GDM1 (cell line): ENCODE measurements around the gene PREX1.
"Not testable (repeated sequence)": the region's sequence is repeated elsewhere in the genome, so short reads cannot be mapped to it uniquely, and the experiment has no call there.

Experiments used
- DNase-seq: peaks from one replicate; lab custom pipeline; 2025; lab: John Stamatoyannopoulos, UW

The PREX1 gene

DNA sequence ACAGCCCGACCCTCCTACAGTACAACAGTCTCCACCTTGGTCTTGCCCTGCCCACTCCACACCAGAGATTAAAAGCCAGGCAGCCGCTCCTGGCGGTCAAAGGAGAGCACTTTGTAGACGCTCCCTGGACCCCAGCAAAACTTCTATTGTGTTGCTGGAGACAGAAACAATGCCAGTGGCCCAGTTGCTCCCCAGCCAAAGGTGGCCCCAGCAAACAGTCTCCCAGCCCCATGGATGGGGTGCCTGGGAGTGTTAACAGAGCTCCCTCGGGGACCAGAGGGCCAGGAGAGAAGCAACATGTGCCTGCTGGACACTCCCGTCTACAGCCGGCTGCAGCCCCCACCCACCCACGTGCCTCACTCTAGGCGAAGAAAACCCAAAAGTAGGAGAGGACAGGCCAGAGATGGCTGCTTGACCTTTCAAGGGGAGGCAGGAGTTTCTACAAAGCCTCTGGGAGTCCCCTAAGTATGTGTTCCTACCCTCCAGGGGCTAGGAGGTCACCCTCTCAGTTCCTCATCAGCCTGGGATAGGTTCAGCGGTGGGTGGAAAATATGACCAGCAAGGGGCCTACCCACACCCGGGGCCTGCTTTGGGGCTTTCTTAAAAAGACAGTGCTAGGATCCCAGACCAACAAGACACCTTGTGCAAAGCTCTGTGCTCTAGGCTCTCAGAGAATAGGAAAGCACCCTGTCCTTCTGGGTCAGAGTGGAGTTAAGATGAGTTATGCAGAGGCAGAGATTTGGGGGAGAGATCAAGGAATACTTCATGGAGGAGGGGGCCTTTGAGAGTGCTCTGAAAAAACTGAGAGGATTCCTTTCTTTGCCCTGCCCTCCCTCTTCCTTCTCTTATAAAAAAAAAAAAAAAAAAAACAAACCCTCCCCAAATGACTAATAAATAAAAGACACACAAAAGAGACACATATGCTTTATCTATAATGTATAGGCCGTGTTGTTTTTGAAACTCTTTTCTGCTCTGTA, 19.0 kb upstream of the PREX1 start:
- no peak for DNase-seq

DNA sequence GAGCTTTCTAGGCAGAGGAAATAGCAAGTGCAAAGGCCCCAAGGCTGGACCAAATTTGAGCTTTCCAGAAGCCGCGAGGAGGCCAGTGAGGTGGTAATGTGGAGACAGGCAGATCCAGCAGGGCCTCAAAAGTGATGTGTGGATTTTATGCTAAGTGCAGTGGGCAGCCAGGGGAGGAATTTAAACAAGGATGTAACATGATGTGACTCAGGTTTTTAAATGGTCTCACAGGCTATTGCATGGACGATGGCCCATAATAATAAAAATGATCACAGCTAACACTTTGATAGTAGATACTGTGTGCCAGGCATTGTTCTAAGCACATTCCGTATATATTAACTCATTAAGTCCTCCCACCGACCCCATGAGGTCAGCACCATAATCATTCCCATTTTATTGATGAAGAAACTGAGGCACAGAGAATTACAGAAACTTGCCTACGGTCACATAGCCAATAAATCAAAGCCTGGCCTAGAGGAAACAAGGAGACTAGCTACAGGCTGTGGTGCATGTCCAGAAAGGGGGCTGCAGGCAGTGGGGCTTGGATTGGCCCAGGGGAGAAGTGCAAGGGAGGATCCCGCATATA, 18.0 kb upstream of the PREX1 start:
- DNase-seq = no peak

GRCh38 chr20:48844996-48845395, 17.2 kb upstream of the PREX1 start:
- DNase-seq = no peak

DNA sequence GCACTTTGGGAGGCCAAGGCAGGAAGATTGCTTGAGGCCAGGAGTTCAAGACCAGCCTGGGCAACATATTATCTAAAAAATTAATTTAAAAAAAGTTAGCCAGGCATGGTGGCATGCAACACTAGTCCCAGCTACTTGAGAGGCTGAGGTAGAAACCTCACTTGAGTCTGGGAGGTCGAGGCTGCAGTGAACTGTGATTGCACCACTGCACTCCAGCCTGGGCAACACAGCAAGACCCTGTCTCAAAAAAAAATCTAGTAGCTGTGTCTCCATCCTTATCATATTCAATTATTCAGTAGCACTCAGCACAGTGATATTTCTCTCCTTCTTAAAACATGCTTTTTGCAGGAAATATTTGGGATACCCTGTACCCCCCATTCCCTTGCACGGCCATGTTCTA, 16.1 kb upstream of the PREX1 start:
- not testable (repeated sequence) for DNase-seq

GRCh38 chr20:48843057-48843806, 15.4 kb upstream of the PREX1 start:
- DNase-seq = no peak

DNA sequence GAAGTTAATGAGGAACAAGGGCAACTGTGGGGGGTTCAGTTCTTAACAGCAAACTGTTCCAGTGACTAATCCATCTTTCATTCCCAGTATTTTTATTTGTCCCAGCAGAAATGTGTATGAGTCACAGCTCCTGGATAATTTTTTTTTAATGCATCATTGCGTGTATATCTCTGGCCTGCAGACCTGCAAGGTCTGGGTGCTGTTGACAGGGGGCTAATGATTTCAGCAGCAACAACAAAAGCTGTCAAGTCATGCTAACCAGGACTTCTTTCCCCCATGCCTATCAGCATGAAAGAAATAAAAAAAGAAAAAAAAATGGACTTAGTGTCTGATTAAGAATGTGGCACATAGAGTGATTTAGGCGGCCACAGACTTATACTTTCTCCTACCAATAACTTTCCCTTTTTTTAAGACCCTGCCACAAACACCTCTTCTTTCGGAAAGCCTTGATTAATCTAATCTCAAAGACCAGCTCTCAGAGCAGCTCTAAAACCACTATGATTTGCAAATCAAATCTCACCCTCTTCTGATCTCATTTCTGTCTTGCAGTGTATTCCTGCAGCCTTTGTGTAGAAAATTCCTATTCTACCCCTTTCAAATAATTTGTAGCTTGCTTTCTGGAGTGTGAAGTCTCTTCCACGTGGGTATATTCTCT, 14.2 kb upstream of the PREX1 start:
- DNase-seq = no peak

DNA sequence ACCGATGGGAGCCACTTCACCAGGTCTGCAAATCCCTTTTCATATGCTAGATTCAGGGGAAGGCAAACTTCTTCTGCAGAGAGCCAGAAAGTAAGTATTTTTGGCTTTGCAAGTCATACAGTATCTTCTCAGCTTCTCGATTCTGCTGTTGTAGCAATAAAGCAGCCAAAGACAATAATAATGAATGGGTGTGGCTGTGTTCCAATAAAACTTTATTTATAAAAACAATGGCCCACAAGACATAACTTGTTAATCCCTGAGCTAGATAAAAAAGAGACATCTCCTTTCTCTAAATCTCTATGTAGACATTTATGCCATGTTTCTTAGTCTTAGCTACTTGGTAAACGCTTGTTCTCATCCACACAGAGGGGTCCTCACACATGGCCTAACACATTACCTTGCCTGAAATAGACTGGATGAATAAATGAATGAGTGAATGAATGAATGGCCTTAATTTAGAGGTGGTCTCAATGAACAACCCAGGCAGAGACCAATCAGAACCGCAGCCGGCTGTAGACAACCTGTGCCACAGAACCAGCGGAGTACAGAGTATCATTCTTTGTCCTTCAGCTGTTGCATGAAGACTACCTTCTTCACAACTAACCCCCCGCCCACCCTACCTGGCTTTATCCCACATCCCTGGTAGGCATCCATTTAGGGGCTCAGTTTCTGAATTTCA, 13.5 kb upstream of the PREX1 start:
- no peak for DNase-seq

DNA sequence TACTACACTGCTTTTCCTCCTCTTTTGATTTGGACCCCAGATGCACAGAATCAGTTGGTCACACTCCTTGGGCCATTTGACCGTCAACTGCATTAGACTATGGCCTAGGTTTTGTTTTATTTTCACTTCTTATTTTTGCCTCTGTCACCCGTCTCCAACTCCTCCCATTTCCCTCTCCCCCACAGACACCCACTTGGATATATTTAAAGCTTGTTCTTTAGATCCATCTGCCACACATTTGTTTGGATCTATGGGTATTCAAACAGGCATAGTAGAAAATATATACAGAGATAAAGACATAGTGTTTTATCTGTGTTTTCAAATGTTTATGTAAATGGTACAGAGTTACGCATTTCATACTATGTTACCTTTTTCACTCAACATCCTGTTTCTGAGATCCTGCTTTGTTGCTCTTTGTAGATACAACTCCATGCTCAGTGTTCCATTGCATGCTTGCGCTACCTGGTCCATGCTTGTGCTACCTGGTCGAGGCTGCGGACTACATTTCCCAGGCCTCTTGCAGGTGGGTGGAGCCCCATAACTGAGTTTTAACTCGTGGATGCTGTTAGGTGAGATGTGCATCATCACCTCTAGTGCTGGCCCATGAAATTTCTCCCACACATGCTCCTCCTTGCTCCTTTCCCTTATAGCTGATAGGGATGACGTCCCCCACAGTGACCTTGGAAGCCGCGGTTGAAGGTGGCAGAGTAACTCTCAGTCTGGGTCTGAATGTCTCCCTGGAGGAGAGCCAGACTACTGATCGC, 11.5 kb upstream of the PREX1 start:
- no peak for DNase-seq

DNA sequence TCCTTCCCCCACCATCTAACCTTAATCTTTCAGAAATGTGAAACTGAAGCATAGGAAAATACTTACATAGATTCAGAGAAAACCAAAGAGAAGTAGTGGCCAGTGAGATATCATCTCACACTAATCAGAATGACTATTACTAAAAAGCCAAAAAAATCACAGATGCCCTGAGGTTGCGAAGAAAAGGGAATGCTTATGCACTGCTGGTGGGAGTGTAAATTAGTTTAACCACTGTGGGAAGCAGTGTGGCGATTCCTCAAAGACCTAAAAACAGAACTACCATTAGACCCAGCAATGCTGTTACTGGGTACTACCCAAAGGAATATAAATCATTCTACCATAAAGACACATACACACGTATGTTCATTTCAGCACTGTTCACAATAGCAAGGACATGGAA, 9.2 kb upstream of the PREX1 start:
- no peak for DNase-seq

DNA sequence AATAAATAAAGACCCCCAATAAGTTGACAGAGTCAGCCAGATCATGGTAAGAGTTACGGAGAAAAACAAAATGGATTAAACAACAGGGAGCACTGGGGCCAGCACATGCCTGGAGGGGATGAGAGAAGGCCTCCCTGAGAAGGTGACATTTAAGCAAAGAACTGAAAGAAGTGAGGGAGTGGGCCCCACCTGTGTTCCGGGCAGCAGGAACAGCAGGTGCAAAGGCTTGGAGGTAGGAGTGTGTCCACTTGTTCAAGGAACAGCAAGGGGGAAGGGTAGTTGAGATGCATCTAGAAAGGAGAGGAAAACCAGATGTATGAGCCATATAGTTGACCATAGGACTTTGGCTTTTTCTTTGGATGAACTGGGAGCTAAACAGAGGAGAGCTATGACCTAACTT, 7.6 kb upstream of the PREX1 start:
- no peak for DNase-seq

DNA sequence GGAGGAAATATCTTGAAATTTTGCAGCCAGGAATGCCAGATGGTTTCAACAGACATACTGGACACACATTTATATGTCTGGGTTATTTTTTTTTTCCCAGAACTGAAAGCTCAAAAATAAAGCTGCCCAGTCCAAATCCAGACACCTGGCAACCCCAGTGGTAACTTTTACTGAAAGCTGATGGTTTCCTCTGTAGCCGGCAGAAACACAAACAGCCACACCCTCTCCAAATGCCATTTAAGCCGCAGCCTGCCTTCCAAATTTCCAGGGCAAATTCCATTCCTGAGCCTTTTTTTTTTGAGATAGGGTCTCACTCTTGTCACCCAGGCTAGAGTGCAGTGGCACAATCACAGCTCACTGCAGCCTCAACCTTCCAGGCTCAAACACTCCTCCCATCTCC, 6.5 kb upstream of the PREX1 start:
- DNase-seq = no peak

DNA sequence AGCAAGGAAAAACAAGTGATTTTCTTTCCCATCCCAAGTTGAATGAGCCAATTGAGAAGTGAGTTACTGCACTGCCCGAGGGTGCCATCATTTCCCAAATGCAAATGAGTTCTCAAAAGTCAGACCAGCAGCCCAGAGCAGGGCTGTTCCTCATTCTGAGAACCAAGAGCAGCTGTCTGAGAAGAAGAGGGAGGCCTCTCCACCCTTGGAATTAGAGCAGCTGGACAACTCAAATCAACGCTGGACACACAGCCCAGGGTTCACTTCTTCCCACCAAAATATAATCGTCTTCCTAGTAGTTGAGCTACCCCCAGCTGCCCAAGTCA, 4.6 kb upstream of the PREX1 start:
- no peak for DNase-seq

GRCh38 chr20:48831718-48832404, 4.1 kb upstream of the PREX1 start:
- DNase-seq = no peak

DNA sequence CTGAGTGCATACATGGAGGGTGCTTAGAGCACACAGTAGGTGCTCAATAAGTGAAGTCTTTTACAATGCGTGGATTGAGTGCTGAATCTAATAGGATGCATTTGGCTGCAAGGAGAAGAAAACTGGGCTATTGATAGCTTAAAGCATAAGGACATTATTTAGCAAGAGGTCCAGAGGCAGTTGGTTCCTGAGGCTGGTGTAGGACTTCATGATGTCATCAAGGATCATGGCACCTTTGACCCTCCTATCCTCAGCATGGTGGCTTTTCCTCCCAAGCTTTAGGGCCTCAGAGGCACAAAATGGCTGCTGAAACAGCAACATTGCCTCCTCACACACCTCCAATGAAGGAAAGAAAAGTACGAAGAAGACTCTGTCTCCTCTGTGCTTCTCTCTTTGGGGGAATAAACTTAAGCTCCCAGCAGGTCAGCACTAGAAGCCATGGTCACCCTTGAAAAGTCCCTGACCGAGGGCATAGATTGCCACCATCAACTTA, 3.1 kb upstream of the PREX1 start:
- no peak for DNase-seq

DNA sequence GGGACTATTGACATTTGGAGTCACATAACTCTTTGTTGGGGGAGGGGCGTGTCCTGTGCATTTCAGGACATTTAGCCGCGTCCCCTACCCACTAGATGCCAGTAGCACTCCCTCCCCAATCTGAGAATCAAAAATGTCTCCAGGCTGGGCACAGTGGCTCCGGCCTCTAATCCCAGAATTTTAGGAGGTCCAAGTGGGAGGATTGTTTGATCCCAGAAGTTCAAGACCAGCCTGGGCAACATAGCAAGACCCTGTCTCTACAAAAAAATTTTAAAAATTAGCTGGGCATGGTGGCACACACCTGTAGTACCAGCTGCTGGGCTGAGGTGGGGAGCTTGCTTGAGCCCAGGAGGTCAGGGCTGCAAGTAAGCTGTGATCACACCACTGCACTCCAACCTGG, 2.1 kb upstream of the PREX1 start:
- no peak for DNase-seq

DNA sequence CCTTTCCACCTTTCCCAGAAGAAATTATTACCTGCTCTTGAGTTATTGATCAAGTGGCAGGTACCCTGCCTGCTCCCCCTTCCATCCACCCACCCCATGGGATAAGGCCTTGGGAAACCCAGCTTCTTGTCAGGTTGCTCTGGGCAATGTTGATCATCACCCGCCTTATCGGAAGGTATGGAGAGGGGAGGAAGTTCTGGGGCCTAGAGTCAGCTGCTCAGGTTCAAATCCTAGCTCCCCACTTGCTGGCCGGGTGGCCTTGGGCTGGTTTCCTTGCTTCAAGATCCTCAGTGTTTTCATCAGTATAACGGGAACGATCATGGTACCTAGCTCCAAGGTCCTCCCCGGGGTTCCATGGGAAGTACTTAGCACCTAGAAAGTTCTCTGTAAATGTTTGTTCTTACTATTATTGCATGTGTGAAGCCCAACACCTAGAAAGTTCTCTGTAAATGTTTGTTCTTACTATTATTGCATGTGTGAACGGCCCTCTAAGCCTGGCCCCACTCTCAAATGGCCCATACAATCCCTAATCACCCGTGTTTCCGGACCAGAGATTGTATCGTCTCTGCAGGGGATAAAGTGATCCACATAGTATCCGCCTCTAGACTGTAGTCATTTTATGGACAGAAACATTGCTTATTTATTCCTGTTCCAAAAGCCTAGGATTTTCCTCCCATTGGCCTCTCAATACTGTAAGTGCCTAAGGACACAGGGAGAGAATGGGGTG, 1.1 kb upstream of the PREX1 start:
- no peak for DNase-seq

- DNase-seq = no peak
Observed at GRCh38 chr20:48826883-48827771, 672 bp downstream of the PREX1 start.

DNA sequence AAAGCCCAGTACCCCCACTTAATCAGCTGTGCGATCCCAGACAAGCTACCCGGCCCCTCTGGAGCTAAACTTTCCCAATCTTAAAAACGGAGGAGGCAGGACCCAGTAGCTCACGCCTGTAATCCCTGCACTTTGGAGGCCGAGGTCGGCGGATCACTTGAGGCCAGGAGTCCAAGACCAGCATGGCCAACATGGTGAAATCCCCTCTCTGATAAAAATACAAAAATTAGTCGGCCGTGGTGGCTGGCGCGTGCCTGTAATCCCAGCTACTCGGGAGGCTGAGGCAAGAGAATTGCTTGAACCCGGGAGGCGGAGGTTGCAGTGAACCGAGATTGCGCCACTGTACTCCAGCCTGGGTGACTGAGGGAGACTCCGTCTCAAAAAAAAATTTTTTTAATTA, 1.3 kb downstream of the PREX1 start:
- DNase-seq = not testable (repeated sequence)

DNA sequence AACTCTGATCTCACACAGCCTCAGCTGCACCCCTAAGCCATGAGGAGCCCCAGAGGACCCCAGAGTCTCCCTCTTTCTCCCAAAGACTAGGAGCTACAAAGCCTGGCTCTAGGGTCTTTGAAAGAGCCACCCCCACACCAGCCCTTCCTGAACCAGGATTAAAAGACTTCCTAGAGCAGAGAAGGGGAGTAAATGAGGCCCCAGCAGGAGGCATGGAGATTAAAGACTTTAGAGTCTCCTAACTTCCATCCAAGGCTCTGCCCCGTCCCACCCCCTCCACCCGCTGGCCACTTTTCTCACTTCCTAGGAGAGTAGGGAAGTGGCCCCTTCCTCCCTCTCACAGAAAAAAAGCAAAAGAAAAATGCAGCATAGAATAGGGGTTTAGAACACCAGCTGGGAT, 1.7 kb downstream of the PREX1 start:
- DNase-seq = no peak
